C4-2B (cell line): ENCODE data around the gene PRKCE.
"Not testable (repeated sequence)": the region's sequence is repeated elsewhere in the genome, so short reads cannot be mapped to it uniquely, and the experiment has no call there.

Experiments
- H3K27ac ChIP-seq: fragments of 450-650 bp; 2 replicates; pipeline ENCODE4 v1.5.1; 2017
- CTCF ChIP-seq: fragments of 450-650 bp; conservative IDR thresholded peaks from 2 replicates; pipeline ENCODE4 v1.5.1; 2017; ENCODE audit warnings: mild to moderate bottlenecking
- ZFX ChIP-seq: fragments of 450-650 bp; IDR thresholded peaks from 2 replicates; pipeline ENCODE4 v1.6.1; 2017

PRKCE gene

DNA sequence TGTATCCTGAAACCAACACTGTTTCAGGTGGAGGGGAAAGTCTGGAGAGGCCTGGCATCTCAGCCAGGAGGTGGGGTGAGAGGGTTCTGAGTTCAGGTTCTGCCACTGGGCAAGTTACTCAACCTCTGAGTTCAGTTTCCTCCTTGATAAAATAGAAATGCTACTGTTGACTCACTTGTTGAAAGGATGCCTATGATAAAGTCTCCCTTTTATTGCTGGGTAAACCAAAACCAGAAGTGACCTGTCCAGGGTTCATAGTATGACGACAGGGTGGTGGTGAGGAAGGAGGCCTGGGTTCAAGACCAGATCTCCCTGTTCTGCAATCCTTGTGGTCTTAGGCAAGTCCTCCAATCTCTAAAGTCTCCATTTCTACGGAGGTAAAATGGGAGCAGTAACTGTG lies 232.7 kb downstream of the PRKCE start:
- no peak overlapping the region for H3K27ac ChIP-seq
- TF ChIP-seq ZFX (no peak), CTCF (no peak)

DNA sequence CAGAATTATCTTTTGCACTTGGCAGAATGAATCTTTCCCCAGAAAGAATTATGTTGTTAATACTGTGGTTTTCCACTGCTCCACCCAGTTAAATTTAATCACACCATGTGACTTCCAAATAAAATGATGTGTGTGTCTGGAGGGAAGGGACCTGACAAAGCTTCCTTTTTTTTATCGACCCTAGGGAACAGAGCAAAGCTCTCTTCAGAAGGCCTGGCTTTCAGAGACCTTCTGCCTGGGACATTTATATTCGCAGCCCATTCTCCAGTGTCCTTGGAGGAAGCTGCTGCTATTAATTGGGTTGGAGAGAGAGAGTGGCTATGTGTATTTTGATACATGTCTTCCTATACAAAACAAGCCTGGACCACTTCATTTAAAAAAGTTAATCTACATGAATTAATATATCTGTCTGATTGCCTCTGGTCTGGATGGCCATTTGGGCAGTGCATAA lies 233.7 kb downstream of the PRKCE start:
- TF ChIP-seq ZFX (no peak), CTCF (no peak)
- no peak overlapping the region for H3K27ac ChIP-seq

GRCh38 chr2:45886171-45886663 lies 234.7 kb downstream of the PRKCE start:
- H3K27ac ChIP-seq: no peak overlapping the region

DNA sequence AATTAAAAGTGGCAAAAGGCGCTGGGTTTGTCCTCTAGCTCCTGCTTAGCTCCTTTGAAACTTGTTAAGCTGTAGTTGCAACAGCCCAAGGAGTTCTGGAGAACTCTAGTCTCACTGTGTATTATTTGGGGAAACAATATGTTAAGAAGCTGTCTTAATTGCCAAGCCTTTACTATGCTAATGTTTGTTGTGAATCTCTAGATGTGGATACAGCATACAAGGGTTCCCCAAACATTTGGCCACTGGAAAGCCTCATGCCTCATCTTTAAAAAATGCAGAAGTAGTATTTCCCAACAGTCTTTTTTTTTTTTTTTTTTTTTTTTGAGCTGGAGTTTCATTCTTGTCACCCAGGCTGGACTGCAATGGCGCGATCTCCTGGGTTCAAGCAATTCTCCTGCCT lies 236.7 kb downstream of the PRKCE start:
- TF ChIP-seq ZFX: no peak
- TF ChIP-seq CTCF: no peak
- no peak overlapping the region for H3K27ac ChIP-seq

More at GRCh38 chr2:45886171-45886663, 234.7 kb downstream of the PRKCE start:
- no peak for TF ChIP-seq CTCF
- no peak for TF ChIP-seq ZFX

- H3K27ac ChIP-seq: no peak overlapping the region
- TF ChIP-seq CTCF (no peak), ZFX (no peak)
Observed at GRCh38 chr2:45888641-45889040, 237.2 kb downstream of the PRKCE start.

DNA sequence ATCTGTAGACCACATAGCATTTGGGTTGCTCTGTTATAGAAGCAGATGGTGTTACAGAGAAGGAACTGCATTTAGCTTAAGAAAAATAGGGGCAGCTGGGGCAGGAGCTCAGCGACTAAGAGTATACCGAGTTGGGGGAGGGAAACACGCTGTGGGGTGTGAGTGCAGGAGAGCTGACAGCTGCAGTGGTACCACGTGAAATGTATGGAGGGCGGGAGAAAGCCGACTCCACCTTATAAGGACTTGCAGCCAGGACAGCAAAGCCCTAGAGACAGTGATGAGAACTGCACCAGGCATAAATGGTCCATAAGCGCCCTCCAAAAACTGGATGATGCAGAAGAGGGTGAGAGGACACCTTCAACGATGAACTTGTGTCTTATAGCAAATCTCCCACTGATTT lies 237.6 kb downstream of the PRKCE start:
- no peak overlapping the region for H3K27ac ChIP-seq
- TF ChIP-seq ZFX (no peak), CTCF (no peak)

GRCh38 chr2:45889620-45890370 lies 238.3 kb downstream of the PRKCE start:
- H3K27ac ChIP-seq: no peak overlapping the region
- TF ChIP-seq ZFX (no peak), CTCF (no peak)

DNA sequence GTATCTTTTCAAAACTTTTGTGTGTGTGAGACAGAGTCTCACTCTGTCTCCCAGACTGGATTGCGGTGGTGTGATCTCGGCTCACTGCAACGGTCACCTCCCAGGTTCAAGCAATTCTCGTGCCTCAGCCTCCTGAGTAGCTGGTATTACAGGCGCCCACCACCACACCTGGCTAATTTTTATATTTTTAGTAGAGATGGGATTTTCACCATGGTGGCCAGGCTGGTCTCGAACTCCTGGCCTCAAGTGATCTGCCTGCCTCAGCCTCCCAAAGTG lies 238.8 kb downstream of the PRKCE start:
- H3K27ac ChIP-seq: not testable (repeated sequence)
